ENCODE results near the gene RAB7B. TPM values are rescaled to one million over a fixed set of nuclear protein-coding genes. Genes with fewer than 3 reads are reported as not detected.

RAB7B gene
- polyA plus RNA-seq, 10 donors, result 7.9 to 16.2 (median 9.2) TPM

DNA sequence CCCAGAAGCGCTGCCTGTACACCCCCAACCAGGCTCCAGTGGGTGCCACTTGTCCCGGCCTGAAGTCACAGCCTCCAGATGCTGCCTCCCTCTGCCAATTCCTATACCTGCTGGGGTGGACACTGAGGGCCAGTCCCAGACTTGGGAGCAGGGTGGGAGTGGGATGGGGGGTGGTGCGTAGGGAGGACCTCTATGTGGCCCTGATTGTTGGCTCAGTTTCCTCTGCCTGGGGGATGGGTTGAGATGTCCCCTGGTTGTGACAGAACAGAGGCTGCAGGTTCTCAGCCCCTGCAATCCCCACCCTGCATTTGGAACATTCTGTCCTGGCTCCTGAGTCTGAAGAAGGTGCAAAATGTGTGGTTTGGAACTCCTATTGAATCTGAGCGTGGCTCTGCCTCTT lies 27.2 kb downstream of the RAB7B start:
- no peak for DNase-seq

DNA sequence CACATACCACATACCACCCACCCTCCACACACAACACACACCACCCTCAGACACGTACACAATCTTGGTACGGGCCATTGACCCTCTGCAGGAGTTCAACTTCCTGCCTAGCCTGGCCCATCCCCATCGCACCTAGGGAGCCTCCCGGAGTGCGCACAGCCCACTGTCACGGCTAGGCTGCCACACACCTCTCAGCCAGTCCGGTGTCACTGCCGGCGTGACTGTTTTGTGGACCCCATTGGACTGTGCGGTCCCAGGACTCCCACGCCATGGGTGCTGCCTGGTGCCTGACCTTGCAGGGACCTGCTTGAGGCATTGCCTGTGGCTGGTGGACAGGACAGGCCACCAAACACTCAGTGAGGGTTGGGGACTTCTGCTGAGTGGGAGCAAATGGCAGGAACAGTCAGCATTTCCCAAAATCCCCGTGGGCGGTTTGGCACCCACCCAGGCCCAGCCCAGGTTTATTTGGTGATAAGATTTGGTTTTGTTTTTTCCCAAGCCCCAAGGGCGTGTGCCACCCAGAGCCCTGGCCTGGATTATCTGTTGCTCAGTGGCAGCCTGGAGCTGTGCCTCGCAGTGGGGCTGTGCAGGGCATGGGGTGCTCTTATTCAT lies 27.7 kb downstream of the RAB7B start:
- DNase-seq, result no peak

DNA sequence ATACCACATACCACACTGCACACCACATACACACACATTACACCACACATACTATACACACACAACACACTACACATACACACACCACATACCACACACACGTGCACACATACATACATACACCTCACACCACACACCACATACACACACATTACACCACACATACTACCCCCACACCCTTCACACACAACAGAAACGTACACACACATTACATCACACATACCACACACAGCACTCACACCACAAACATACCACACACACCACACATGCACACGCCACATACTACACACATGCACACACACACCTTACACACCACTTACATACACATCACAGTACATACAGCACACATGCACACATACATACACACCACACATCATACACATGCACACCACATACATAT lies 28.5 kb downstream of the RAB7B start:
- no peak for DNase-seq

DNA sequence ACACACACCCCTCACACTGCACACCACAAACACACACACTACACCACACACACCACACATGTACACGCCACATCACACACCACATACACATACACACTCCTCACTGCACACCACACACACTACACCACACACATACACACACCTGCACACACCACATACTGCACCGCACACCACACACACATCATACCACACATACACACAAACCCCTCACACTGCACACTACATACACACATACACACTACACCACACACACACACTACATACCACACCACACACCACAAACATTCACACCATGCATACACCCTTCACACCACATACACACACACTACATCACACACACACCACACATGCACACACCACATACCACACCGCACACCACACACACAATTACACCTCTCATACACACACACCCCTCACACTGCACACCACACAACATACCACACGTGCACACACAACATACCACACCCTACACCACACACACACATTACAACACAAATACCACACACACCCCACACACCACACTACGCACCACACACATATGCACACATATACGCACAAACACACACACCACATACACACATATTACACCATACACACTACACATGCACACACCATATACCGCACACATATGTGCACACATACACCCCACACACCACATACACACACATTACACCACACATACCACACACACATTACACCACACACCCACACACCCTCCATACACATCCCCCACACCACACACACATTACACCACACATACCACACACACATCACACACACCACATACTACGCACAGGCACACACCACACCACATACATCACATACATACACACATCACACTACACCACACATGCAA lies 29.6 kb downstream of the RAB7B start:
- no peak for DNase-seq

DNA sequence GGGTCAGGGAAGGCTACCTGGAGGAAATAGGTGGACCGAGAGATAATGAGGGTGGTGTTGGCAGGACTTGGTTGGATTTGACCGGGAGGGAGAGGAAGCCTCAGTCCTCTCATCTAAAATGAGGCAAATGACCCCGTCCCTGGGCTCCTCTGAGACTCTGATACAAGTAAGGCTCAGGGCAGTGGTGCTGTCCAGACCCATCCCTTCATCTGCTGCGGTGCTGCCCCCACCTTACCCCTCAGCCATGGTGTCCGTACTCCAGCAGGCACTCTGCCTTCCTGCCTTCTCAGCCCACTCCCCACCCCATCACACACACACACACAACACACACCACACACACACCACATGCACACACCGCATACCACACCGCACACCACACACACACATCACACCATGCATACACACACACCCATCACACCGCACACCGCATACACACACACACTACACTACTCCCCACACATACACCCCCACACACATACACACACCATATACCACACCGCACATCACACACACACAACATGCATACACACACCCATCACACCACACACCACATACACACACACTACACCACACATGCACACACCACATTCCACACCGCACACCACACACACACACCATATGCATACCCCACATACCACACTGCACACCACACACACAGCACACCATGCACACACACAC lies 30.6 kb downstream of the RAB7B start:
- DNase-seq, result no peak

DNA sequence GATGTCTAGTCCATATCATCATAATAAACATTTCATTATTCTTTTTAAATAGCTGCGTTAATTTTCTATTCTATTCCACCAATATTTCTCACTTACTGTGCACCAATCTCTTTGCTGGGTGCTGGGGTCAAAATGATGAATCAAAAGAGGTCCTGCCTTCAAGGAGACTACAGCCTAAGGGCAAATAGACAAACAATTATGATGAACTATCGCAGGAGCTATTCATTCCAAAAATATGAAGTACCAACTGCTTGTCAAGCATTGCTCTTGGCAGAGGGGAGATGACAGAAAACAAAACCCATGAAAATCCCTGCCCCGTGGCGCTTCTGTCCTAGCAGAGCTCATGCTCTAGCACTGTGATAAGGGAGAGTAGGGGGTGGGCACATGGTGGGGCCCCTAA lies 31.1 kb downstream of the RAB7B start:
- no peak for DNase-seq

DNA sequence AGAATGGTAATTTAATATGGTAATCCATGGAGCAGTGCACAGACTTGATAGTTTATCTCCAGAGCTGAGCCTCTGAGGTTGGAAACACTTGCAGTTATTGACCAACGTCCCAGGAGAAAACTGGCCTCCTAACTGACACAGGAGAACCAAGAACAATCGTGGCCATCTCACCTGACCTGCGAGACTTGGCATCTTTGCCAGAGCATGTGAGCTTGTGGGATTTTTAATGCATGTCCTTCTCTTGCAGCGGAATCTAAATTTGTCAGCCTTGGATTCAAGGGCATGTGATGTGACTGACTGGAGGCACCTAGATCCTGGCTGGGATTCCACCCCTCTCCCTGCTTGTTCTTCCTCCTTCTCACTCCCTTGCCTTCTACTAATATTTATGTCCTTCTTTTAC lies 32.1 kb downstream of the RAB7B start:
- no peak for DNase-seq

DNA sequence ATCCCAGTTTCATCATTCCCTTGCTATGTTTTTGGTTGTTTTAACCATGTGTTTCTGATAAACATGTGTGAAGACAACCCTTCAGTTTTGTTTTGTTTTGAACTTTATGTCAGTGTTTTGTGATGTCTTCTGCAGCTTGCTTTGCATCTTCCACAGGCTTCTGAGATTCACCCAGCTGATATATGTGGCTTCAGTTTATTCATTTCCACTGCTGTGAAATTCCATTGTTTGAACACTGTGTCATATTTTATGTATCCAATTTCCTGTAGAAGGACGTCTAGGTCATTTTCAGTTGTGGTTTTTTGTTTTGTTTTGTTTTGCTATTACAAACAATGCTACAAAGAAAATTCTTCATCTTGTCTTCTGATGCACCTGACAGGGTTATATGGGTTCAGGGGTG lies 32.7 kb downstream of the RAB7B start:
- DNase-seq, result no peak

DNA sequence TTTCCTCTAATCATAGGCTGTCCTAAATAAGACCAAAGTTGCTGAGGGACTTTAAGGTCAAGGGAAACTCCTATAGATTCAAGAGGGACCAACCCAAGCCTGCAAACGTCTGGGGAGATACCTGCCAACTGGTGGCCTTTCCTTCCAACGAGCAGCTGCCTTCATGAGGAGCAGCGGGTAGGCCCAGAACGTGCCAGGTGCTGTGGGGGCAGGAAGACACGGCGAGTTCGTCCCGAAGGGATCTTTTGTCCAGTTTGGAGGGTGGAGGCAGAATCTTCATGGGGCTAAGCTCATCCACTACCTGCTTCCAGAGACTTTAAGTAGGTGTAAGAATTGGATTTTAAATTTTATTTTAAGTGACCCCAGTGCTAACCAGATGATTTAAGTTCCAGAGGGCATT lies 34.0 kb downstream of the RAB7B start:
- no peak for DNase-seq

DNA sequence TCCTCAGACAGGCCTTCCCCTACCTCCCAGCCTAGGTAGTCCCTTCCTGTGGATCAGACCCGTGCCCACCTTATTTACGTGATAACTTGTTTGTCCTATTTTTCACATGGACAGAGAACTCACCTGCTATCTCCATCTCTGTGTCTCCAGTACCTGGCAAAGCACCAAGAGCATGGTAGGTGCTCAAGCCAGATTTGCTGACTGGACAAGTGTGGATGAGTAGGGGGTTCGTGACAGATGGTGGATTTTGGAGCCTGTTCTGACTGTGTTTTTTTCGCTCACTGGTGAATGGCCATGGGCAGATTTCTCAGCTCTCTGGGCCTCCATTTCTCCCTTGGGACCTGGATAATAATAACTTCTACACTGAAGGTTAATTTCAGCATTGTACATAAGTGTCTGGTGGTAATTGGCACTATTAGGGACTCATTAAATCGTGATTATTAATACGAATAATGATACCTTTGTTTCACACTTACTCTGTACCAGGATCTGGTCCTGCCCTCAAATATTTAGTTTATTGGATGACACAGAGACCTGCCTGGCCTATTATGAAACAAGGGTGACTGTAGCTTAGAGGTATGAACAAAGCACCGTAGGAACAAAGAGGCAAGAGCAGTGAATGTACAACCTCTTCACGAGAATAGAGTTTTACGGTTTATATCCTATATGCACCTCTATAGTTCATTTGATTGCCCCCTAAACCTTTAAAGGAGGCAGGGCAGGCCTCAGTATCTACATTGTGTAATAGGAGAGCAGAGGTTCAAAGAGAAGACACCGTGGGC lies 35.5 kb downstream of the RAB7B start:
- DNase-seq, result no peak

DNA sequence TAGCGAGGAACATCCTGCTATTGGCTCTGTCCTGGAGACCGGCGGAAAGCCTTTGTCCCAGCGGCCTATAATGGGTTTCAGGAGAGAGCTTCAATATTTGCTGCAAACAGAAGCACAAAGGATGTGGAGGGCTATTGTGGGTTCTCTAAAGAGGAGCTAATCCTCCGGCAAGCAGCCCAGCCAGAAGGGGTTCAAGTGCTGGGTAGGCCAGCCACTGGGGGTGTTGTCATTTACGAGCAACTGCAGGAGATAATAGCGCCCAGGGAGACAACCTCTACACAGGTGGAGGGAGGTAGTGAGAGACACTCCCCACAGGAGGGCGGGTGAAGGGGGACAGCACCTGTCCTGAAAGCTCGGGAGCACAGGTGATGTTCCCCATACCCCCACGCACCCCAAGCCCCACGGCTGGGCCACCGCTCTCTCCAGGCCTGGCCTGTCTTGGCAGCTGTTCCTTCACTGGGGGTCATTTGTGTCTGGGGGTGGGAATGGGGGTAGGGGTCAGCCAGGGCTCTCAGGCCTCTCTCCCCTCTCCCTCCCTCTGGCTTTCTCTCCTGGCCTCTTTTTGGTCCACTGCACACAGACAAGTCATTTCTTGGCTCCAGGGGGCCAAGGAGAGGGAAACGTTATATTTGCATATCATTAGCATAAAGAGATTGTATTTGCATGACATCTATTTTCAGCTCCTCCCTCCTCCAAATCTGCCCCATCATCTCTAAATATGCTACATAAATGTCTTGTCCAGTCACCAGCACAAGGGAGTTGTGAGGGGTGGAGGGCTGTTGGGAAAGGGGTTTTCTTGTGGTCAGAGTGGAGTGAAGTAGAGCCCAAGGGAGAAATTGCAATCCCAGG lies 37.9 kb downstream of the RAB7B start:
- no peak for DNase-seq

DNA sequence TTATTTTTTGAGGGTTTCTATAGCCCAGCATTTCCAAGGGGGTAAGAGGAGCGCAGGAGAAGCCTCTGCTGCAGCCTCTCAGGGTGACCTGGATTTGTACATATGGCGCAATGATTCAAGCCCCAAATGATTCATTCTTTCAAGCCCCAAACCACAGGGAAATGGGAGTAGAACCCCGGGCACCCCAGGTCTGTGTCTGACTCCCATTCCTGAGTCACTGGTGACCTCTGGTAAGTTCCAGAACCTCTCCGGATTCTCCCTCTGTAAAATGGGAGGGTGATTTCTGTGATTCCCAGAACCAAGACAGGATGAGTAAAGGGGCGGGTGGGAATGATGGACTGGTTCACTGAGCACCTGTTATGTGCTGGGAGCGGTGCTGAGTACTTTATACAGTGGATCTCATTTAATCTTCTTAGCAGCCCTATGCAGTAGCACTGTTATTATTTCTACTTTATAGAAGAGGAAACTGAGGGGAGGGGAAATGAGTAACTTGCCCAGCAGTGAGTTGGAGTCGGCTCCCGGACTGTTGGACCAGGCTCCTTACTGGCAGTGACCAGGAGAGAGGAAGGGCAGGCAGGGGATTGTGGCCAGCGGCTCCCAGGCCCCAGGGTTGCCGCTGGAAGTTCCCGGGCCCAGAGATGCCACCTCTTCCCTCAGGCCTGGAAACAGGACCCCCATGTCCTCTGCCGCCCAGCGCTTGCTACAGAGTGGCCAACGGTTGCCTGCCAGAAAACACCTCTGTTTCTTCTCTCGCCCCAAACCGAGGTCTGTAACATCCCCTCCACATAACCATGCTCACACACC lies 39.6 kb downstream of the RAB7B start:
- peak in 1 of 3 donors; percentile 46 for DNase-seq

DNA sequence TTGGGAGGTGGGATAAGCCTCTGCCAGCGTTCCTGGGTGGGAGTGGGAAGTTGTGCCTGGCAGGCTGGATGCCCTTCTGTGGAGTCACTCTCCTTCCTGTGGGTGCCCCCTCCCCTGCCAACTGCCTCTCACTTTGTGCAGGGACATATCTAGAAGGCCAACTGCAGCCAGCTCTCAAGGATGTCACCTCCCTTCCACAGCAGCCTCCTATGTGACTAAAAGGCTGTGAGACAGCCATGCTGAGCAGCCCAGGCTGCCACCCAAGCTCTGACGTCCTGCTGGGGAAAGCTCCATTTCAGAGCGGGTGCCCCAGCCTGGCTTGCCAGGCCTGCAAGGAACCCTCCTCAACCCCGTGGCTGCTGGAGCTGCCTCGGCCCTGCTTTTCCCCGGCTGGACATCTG lies 40.4 kb downstream of the RAB7B start:
- no peak for DNase-seq

DNA sequence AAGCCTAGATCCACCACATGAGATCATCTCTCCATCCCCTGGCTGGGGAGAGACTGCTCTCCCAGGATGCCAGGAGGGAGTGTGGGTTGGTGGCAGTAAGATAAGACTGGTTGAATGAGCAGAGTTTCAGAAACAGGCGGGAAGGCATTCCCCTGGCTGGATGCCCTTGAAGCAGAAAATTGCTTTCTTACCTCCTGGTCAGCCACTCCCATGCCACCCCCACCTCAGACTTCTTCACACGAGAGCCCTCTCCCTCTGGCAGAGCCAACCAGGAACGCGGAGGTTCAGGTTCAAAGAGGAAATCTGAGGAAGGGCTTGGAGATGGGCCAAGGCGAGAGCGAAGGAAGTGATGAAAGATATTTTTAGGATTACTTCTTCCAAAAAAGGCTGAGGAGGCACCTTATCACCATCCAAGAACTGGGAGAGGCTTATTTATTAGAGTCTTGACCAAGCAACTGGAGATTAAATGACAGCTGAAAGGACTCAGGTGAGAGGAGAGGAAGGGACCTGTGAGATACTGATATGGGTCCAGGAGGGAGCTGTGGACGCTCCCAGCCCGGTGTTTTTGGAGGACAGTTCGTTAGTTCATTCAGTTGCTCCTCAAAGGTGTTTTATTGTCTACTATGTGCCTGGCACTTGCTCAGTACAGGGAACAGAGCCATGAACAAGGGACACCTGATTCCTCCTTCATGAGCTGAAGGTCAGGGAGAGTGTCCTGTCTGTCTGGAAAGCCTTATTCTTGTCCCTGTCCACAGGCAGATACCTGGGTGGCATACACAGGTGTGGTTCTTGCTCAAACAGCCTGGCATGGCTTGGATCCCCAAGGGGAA lies 41.0 kb downstream of the RAB7B start:
- DNase-seq, result peak in 1 of 3 donors; percentile 24

DNA sequence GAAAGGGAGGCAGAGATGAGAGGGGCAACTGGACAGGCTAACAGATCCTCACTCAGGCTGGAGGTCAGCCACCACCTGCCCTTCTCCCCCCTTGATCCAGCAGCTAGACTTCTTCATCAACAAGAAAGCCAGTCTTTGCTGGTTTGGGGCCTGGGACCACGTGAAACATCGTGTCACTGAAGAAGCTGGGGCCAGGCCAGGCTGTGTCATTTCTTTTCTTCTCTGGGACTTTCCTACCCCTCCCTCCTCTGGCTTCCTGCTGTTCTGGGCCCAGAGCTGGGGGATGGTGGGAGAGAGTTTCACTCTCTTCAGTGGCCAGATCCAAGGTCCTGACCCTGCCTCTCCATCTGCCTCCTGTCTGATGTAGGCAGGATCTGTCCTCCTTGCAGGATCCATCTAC lies 41.8 kb downstream of the RAB7B start:
- peak in 1 of 3 donors; percentile 51 for DNase-seq

DNA sequence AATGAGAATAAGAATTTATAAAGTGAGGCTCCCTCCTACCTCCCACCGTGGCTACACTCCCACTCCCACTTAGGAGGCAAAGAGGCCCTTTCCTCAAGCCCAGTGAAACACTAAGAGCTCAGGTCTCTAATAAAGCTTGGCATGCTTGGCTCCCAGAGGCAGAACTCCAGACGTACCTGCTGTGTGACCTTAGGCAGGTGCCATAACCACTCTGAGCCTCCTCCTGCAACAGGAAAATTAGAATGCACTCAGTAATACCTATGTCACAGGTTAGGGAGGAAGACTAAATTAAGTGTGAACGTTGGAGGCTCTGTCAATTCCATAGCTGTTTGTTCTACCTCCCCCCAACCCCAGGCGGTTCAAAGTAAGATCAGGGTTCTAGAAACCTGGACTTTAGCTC lies 43.4 kb downstream of the RAB7B start:
- no peak for DNase-seq

DNA sequence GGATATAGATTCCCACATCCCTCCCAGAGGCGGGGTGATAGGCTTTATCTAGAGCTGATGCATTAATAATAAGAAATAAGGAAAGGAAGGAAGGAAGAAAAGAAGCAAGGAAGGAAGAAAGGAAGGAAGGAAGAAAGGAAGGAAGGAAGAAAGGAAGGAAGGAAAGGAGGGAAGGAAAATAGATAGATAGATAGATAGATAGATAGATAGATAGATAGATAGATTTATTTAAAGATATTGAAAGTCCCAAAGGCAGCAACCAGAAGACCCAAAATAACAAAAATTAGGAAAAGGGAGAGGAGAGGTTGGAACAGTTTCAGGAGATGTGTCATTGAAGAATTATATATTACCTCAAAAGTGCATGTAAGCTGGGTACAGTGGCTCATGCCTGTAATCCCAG lies 47.7 kb downstream of the RAB7B start:
- no peak for DNase-seq

DNA sequence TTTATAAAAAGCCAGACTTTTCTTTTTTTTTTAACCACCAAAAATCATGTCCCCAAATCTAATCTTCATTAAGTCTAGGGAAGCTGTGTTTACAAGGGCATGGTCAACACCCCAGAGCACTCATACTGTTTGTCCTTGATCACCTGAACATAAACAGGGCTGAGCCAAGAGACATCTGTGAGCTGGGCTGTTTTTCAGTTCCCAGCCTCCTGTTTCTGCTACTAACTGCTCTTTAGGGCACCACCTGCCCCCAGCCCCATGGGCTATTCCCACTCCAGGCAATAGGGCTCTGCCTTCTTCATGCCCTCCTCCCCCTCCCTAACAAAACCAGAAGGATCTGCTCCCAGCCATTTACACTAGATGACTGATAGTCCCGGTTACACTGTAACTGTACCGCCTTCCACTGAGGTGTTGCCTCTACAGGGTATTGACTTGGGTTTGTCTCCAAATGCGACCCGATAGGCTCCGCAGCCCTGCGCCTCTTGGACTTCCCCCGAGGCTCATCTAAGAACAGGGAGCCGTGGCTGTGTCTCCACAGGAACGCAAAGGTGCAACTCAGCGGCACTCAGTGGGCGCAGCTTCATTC lies 48.3 kb downstream of the RAB7B start:
- DNase-seq, result no peak

DNA sequence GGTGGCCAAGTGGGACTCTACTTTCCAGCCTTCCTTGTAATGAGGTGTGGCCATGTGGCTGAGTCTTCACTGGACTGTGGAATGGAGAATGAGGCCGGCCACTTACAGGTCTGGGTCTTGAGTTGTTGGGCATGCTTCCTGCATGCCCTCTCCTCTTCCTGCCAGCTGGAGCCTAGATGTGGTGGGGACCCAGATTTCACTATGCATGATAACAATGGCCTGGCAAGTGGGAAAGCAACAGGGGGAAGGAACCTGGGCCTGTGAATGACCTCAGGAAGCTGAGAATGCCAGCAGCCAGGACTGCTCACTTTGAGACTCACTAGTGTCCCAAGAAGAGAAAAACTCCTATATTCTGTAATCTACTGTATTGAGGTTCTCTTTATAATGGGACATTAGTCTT lies 51.4 kb downstream of the RAB7B start:
- DNase-seq, result no peak
